Activated T-helper 17 cell treated with anti-CD3 and anti-CD28 coated beads, Interleukin-2, amount 50 U/mL, for 72 hours (primary cell): ENCODE measurements around the gene ADPGK. TPM values are rescaled to one million over a fixed set of nuclear protein-coding genes. Genes with fewer than 3 reads are reported as not detected.
A peak's percentile ranks its signal among the peaks of the same experiment; 100 is the strongest.

Experiments used
- ATAC-seq: fragments of 150-1000 bp; cut with Tn5 transposase; replicated peaks from 2 replicates; pipeline ENCODE4 v1.10.0; 2021; ENCODE audit warnings: mild to moderate bottlenecking, moderate library complexity
- H3K27ac Mint-ChIP-seq: one replicate; pipeline ENCODE4 v1.8.0; 2022; ENCODE audit warnings: mixed read lengths
- H3K27me3 Mint-ChIP-seq: one replicate; pipeline ENCODE4 v1.8.0; 2022; ENCODE audit warnings: mixed read lengths
- H3K36me3 Mint-ChIP-seq: one replicate; pipeline ENCODE4 v1.8.0; 2022; ENCODE audit warnings: low read depth, mild to moderate bottlenecking, mixed read lengths
- H3K4me1 Mint-ChIP-seq: one replicate; pipeline ENCODE4 v1.8.0; 2022; ENCODE audit warnings: mixed read lengths
- H3K4me3 Mint-ChIP-seq: one replicate; pipeline ENCODE4 v1.8.0; 2022; ENCODE audit warnings: mild to moderate bottlenecking, mixed read lengths
- H3K9me3 Mint-ChIP-seq: one replicate; pipeline ENCODE4 v1.8.0; 2022; ENCODE audit warnings: mixed read lengths
- total RNA-seq, 2 donors: library from RNA; stranded (reverse); gene quantifications; one replicate each; pipeline ENCODE4 v1.2.3, GENCODE V29; 2022

The ADPGK gene
- total RNA-seq, 2 donors from 2014 or later = 91.4 to 112 TPM

DNA sequence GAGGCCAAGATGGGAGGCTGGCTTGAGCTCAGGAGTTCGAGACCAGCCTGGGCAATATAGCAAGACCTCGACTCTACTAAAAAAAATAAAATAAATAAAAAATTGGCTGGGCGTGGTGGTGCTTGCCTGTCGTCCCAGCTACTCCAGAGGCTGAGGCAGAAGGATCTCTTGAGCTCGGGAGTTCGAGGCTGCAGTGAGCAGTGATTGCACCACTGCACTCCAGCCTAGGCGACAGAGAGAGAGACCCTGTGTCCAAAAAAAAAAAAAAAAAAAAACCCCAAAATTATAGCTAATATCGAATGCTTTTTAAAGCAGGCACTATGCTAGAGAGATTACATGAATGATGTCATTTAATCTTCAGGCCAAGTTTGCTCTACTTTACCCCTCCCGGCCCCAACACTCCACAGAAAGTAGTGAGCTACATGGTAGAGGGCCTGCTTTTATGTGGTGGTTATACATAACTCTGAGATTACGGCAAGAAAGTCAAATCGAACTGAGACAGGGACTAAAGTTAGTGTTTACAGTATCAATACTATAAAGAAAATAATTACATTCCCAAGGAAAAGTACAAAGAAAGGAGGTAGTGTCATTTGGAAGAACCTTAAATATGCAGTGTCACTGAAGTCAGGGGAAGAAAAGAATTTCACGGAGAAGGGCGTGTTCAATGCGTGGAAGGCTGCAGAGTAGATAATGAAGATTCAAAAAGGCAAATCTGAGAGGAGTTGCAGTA is 1.1 kb downstream of the ADPGK start:
- H3K4me3 Mint-ChIP-seq = peak overlapping the region; percentile 82
- peaks cover 63% of the 10 kb centered on the region for H3K36me3 Mint-ChIP-seq
- no peak for ATAC-seq
- H3K9me3 Mint-ChIP-seq = no peaks in the 10 kb centered on the region
- H3K27ac Mint-ChIP-seq = peak overlapping the region; percentile 94
- peaks cover 48% of the 10 kb centered on the region for H3K4me1 Mint-ChIP-seq
- no peaks in the 10 kb centered on the region for H3K27me3 Mint-ChIP-seq

DNA sequence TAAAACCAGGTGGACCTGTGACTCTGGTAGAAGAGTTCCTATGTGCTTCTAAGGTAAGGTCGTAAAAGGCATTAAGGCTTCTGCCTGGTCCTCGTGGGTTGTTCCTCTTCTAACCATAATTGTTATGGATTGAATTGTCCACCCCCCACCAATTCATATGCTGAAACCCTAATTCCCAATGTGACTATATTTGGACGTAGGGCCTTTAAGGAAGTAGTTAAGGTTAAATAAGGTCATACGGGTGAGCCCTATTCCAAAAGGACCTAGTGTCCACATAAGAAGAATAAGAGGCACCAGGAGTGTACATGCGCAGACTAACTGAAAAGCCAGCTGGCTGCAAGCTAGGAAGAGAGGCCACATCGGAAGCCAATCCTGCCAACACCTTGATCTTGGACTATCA is 1.9 kb downstream of the ADPGK start:
- Mint-ChIP-seq H3K9me3 (no peaks in the 10 kb centered on the region), H3K27ac (peak overlapping the region; percentile 94), H3K4me1 (peaks cover 41% of the 10 kb centered on the region), H3K27me3 (no peaks in the 10 kb centered on the region), H3K4me3 (peak overlapping the region; percentile 82), H3K36me3 (peaks cover 71% of the 10 kb centered on the region)
- no peak for ATAC-seq

DNA sequence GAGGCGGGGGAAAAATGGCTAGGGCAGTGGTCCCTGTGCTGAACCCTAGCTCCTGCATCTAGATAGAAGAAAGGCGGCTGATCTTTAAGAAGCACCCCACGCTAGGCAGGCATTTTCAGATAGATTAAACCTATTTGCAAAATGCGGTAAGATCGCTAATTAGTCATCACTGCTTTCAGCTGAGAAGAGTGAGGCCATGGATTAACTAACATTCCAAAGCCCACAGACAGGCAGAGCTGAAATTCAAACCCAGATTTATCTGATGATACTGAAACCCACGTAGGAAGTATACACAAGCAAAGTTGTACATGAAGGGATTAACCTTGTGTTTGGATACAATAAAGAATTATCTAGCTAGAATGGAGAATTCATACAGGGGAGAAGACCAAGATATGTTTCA is 4.8 kb downstream of the ADPGK start:
- Mint-ChIP-seq H3K27ac (no peak overlapping the region), H3K36me3 (peaks cover 94% of the 10 kb centered on the region), H3K4me3 (no peak overlapping the region), H3K9me3 (no peaks in the 10 kb centered on the region), H3K27me3 (no peaks in the 10 kb centered on the region), H3K4me1 (peaks cover 43% of the 10 kb centered on the region)
- ATAC-seq = no peak

DNA sequence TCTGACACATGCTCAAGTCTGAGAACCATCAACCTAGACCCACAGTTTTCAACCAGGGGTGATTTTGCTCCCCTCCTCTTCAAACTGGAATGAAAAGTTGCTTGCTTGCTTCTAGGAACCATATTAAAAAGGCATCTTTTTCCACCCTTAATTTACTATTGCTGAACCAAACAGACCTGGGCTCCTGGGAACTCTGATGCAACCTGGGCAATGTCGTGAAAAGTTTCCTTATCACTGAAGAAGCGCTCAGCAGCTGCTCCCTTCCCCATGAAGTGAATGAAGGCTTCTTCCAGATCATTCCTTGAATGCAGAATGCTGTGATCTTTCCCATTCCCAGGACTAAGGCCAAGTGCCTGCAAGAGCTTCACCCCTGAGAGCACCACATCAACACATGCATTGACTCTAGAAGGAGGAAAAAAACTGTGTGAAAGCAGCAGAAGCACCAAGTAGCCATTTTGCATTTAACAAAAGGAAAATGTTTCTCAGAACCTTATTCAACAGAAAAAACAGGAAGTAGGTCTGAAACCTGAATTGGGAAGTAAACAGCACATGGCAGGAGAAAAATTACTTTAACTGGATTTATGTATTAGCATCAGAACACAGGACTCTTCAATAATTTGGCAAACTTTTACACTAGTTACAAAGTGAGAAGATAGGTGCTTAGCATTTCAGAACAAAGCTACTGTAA is 8.7 kb downstream of the ADPGK start:
- Mint-ChIP-seq H3K4me3 (peak overlapping the region; percentile 9), H3K27ac (peak overlapping the region; percentile 53), H3K36me3 (peaks cover 98% of the 10 kb centered on the region), H3K27me3 (no peaks in the 10 kb centered on the region), H3K4me1 (peaks cover 47% of the 10 kb centered on the region), H3K9me3 (no peaks in the 10 kb centered on the region)
- ATAC-seq = no peak

DNA sequence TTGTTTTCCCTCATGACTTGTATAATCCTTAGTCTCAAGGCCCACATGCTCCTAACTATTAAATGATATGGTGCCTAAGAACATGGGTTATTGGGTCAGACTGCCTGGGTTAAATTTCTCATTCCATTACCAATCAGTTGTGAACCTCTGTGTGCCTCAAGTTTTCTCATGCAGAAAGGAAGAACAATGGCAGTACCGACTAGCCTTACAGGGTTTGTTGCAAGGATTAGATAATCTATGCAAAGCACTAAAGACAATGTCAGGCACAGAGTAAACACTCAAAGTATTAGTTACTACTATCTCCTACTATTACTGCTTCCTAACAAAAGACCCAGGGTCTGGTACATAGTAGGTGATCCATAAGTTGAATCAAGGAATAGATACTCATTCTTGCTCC is 12.2 kb downstream of the ADPGK start:
- H3K4me3 Mint-ChIP-seq = peak overlapping the region; percentile 6
- peaks cover 98% of the 10 kb centered on the region for H3K36me3 Mint-ChIP-seq
- H3K9me3 Mint-ChIP-seq = no peaks in the 10 kb centered on the region
- peak overlapping the region; percentile 73 for H3K27ac Mint-ChIP-seq
- ATAC-seq = no peak
- peaks cover 38% of the 10 kb centered on the region for H3K4me1 Mint-ChIP-seq
- H3K27me3 Mint-ChIP-seq = no peaks in the 10 kb centered on the region

DNA sequence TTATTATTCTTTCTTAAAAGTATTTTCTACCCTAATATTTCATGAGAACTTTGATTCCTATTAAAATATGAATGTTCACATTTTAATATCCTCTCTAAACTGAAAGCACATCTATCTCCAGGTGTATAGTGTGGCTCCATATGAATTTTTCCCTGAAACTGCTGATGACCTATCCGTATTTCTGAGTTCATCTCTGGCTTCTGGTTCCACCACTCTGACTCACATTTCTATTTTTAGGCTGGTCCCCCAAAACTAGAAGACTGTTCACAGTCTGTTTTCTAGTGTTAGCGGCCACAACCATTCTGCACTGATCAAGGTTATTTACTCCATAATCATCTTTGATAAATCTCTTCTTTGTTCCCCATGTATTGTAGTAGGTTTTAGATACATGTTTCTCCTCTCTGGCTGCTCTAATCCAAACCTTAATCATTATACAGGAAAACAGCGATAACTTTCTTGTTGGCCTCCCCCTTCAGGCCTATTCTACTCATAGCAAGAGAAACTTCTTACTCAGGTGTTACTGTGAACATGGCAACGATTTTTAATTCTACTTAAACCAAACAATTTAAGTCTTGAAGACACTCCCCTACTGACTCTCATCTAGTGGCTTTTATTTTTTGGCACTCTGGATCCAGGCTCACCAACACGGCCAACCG is 12.8 kb downstream of the ADPGK start:
- no peaks in the 10 kb centered on the region for H3K27me3 Mint-ChIP-seq
- H3K4me3 Mint-ChIP-seq = peak overlapping the region; percentile 6
- peak overlapping the region; percentile 73 for H3K27ac Mint-ChIP-seq
- H3K36me3 Mint-ChIP-seq = peaks cover 98% of the 10 kb centered on the region
- ATAC-seq = peak; percentile 92
- peaks cover 33% of the 10 kb centered on the region for H3K4me1 Mint-ChIP-seq
- H3K9me3 Mint-ChIP-seq = no peaks in the 10 kb centered on the region

DNA sequence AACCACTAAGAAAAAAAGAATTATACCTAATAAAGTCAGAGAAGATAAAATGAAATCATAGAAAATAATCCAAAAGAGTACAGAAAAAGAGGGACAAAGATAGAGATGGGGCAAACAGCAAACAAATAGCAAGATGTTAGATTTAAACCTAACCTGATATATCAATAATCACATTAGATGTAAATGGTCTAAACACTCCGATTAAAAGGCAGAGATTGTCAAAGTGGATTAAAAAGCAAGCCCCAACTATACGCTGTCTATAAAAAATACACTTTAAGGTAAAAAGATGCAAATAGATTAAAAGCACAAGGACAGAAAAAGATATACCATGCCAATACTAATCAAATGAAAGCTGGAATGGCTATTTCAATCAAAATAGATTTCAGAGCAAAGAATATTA is 16.8 kb downstream of the ADPGK start:
- peaks cover 18% of the 10 kb centered on the region for H3K4me1 Mint-ChIP-seq
- no peaks in the 10 kb centered on the region for H3K27me3 Mint-ChIP-seq
- ATAC-seq = no peak
- H3K4me3 Mint-ChIP-seq = no peak overlapping the region
- no peak overlapping the region for H3K27ac Mint-ChIP-seq
- H3K36me3 Mint-ChIP-seq = peaks cover 98% of the 10 kb centered on the region
- no peaks in the 10 kb centered on the region for H3K9me3 Mint-ChIP-seq

DNA sequence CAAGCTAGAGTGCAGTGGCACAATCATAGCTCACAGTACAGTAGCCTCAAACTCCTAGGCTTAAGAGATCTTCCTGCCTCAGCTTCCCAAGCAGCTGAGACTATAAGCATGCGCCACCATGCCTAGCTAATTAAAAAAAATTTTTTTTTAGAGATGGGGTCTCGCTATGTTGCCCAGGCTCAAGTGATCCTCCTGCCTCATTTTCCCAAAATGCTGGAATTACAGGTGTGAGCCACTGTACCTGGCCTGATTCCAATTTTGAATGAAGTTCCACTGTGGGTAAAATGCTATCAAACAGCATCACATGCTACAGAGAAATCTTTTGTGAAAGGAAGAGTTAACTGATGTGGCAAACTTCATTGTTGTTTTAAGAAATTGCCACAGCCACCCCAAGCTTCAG is 17.5 kb downstream of the ADPGK start:
- Mint-ChIP-seq H3K4me1 (peaks cover 13% of the 10 kb centered on the region), H3K27me3 (no peaks in the 10 kb centered on the region), H3K27ac (no peak overlapping the region), H3K36me3 (peaks cover 100% of the 10 kb centered on the region), H3K9me3 (no peaks in the 10 kb centered on the region), H3K4me3 (no peak overlapping the region)
- no peak for ATAC-seq

DNA sequence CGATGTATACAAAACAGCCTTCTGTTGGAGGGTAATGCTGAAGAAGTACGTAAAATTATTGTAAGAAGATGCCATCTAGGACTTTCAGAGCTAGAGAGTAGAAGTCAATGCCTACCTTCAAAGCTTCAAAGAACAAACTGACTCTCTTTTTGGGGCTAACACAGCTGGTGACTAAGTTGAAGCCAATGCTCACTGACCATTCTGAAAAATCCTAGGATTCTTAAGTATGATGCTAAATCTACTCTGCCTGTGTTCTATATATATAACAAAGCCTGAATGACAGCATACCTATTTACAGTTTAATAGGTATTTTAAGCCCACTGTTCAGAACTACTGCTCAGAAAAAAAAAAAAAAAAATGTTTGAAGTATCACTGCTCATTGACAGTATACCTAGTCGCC is 18.9 kb downstream of the ADPGK start:
- no peaks in the 10 kb centered on the region for H3K27me3 Mint-ChIP-seq
- H3K4me3 Mint-ChIP-seq = no peak overlapping the region

DNA sequence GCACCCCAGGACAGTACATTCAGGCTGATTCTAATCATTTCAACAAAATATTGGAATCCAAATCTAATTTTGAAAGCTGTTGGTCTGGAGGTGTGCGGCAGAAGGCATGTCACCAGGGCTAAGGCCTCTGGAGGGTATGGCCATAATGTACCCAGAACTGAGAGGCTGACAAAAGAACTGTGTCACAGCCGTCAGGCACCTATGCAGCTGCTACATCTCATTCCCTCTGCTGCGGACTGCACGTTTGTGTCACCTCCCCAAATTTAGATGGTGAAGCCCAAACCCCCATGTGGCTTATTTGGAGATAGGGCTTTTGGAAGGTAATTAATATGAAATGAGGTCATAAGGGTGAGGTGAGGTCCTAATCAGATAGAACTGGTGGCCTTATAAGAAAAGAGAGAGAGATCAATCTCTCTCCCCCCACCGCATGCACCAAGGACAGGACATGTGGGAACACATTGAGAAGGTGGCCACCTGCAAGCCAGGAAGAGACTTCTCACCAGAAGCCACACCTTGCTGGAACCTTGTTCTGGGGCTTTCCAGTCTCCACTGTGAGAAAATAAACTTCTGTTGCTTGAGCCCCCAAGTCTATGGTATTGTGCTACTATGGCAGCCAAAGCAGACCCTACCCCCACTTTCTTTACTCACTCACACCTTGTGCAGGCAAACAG is 22.8 kb downstream of the ADPGK start:
- Mint-ChIP-seq H3K9me3 (no peaks in the 10 kb centered on the region), H3K27me3 (no peaks in the 10 kb centered on the region), H3K27ac (peak overlapping the region; percentile 25), H3K36me3 (peaks cover 100% of the 10 kb centered on the region), H3K4me1 (peaks cover 4% of the 10 kb centered on the region), H3K4me3 (no peak overlapping the region)
- ATAC-seq = no peak

More for the DNA sequence above, 18.9 kb downstream of the ADPGK start:
- peaks cover 9% of the 10 kb centered on the region for H3K4me1 Mint-ChIP-seq
- no peak overlapping the region for H3K27ac Mint-ChIP-seq
- no peak for ATAC-seq
- H3K9me3 Mint-ChIP-seq = no peaks in the 10 kb centered on the region
- H3K36me3 Mint-ChIP-seq = peaks cover 100% of the 10 kb centered on the region

DNA sequence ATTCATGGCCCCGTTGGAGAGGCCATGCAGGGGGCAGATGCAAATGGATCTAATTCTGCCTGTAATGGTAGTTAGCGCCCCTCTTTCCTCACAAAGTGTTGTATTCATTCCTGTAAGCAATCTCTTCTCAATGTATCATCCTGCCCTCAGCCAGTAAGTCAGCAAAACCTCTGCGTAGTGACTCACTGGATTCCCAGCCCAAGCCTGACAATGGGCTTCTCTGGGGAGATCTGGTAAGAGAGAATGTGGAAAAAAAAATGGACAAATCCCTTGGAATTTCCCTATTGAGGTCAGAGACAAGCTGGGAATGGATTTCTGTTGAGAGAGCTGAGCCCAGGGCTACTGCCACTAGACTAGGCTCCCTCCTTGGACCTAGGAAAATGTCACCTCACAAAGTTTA is 25.4 kb downstream of the ADPGK start:
- Mint-ChIP-seq H3K27ac (no peak overlapping the region), H3K9me3 (no peaks in the 10 kb centered on the region), H3K36me3 (peaks cover 100% of the 10 kb centered on the region), H3K4me1 (peaks cover 6% of the 10 kb centered on the region), H3K27me3 (no peaks in the 10 kb centered on the region), H3K4me3 (no peak overlapping the region)
- ATAC-seq = no peak

DNA sequence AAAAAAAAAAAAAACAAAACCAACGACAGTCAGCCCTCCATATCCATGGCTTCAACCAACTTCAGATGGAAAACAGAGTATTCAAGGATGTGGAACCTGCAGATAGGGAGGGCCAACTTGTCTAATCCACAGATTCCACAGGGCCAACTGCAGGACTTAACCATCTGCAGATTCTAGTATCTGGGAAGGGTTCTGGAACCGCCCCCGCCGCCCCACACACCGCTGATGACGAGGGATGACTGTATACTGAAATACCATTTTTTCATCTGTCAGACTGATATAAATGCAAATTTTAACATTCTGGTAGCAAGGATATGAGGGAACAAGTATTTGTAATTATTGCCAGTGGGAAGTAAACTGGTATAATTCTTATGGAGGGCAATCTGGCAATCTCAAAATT is 29.5 kb downstream of the ADPGK start:
- H3K36me3 Mint-ChIP-seq = peaks cover 90% of the 10 kb centered on the region
- H3K27ac Mint-ChIP-seq = no peak overlapping the region
- no peak for ATAC-seq
- H3K27me3 Mint-ChIP-seq = no peaks in the 10 kb centered on the region
- no peak overlapping the region for H3K4me3 Mint-ChIP-seq
- peaks cover 12% of the 10 kb centered on the region for H3K4me1 Mint-ChIP-seq
- H3K9me3 Mint-ChIP-seq = no peaks in the 10 kb centered on the region

DNA sequence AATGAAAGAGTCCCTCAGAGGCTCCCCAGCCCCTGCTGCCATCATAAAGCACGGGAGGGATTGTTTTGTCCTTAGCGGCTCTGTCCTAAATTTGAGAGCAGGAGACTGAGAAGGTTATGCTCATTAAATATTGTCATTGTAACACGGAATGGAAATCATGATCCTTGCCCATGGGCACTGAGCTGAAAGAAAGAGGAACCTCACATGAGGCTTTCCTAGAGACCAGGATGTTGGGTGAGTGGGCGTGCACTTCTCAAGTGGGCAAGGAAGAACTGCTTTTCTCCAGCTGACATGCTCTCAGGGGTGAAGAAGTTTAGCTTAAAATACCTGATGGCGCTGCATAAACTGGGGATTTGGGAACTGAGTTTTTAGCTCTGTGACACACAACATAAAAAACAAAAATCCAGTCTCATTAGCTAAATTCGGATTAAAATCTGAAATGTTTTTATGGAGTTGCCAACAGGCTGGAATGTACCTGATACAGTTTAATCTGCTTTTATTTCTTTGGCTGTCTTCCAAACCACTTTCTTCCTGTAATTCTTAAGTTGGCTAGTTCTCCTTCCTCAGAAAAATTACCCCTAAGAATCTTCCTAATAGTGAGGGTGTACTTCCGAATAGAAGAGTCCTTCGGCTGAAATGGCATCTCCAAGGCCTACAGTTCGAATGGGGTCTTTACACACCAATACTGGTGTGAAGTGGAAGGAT is 31.7 kb downstream of the ADPGK start:
- H3K27me3 Mint-ChIP-seq = no peaks in the 10 kb centered on the region
- peak overlapping the region; percentile 74 for H3K27ac Mint-ChIP-seq
- peaks cover 12% of the 10 kb centered on the region for H3K4me1 Mint-ChIP-seq
- H3K36me3 Mint-ChIP-seq = peaks cover 74% of the 10 kb centered on the region
- no peak overlapping the region for H3K4me3 Mint-ChIP-seq
- no peak for ATAC-seq
- no peaks in the 10 kb centered on the region for H3K9me3 Mint-ChIP-seq

DNA sequence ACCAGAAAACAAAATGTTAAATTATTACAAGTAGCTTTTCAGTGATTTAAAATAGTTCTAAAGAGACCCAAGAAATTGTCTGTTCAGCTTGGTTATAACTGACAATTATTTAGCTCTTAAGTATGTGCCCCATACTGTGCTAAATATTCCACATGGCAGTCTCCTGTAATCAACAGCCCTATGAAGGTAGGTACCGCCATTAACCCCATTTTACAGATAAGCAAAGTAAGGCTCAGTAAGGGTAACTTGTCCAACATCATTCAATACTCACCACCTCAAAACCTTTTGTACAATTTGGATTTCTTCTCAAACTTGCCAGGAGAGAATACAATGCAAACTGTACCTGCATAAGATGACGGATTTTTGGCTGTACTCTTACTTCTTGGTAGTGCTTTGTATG is 33.9 kb downstream of the ADPGK start:
- no peaks in the 10 kb centered on the region for H3K27me3 Mint-ChIP-seq
- H3K9me3 Mint-ChIP-seq = no peaks in the 10 kb centered on the region
- peaks cover 52% of the 10 kb centered on the region for H3K36me3 Mint-ChIP-seq

More for the DNA sequence above, 33.9 kb downstream of the ADPGK start:
- Mint-ChIP-seq H3K4me1 (peaks cover 6% of the 10 kb centered on the region), H3K4me3 (no peak overlapping the region), H3K27ac (no peak overlapping the region)
- ATAC-seq = no peak
